Activated CD8-positive, alpha-beta memory T cell treated with anti-CD3 and anti-CD28 coated beads, Interleukin-2, amount 50 U/mL, for 24 hours (primary cell): Measurements from ENCODE around the gene ZFR.
"Not testable (repeated sequence)": the region's sequence is repeated elsewhere in the genome, so short reads cannot be mapped to it uniquely, and the experiment has no call there.

Experiments
- DNase-seq: peaks from one replicate; pipeline ENCODE4 v3.0.0-alpha.2; 2020; ENCODE audit errors: extremely low read depth

The ZFR gene

DNA sequence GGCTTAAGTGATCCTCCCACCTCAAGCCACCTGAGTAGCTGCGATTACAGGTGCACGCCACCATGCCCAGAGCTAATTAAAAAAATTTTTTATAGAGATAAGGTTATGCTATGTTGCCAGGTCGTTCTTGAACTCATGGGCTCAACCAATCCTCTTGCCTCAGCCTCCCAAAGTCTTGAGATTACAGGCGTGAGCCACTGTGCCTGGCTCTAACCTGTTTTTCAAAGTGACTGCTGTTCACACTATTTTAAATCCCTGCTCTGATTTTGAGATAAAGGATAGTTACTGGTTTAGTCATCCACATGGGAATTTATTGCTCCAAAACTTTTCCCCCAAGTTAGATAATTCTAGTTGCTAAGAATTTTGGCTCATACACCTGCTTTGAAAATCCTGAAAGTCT lies 83.6 kb downstream of the ZFR start:
- no peak for DNase-seq

DNA sequence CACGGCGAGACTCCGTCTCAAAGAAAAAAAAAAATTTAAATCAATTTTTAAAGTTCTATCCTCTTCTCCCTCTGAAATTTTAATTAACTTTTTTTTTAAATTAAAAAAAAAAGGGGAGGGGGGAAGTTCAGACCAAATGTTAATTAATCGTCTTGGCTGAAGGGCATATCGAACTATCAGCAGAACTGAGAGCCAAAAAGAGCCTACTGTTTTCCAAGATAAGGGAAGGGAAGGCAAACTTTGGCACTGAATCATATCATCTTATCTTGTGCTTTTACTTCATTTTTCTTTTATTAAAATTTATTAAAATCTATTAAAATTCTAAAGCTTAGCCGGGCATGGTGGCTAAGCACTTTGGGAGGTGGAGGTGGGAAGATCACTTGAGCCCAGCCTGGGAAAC lies 85.9 kb downstream of the ZFR start:
- DNase-seq, result no peak

GRCh38 chr5:32357658-32358057 lies 86.9 kb downstream of the ZFR start:
- no peak for DNase-seq

DNA sequence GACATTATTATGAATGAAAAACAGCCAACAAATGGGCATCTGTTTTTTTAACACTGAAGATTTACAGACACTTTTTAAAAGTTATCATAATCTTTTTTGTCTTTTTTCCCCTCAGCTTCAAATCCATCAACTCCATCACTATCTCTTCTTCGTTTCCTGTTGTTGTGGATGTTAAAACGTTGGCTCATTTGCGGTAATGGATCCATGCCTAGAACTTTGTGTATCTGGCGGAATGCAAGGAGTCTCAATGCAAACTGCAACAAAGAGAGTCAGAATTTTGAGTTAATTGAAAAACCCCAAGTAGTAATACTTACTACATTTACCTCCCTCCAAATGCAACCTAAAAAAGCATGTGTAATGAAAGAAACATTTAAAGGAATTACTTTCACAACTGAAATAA lies 88.9 kb downstream of the ZFR start:
- no peak for DNase-seq

DNA sequence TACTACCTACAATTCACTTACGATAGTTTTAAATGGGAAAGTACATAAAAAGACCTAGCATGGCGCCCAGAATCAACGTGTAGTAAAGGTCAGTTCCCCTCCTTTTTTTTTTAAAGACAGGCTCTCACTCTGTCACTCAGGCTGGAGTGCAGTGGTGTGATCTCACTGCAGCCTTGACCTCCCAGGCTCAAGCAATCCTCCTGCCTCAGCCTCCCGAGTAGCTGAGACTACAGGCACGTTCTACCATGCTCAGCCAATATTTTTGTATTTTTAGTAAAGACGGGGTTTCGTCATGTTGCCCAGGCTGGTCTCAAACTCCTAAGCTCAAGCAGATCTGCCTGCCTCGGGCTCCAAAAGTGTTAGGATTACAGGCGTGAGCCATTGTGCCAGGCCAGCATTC lies 91.1 kb downstream of the ZFR start:
- DNase-seq, result no peak

- no peak for DNase-seq
These were observed 91.9 kb downstream of the ZFR start for GRCh38 chr5:32352685-32353084.

GRCh38 chr5:32346869-32347268 lies 97.7 kb downstream of the ZFR start:
- DNase-seq, result no peak

DNA sequence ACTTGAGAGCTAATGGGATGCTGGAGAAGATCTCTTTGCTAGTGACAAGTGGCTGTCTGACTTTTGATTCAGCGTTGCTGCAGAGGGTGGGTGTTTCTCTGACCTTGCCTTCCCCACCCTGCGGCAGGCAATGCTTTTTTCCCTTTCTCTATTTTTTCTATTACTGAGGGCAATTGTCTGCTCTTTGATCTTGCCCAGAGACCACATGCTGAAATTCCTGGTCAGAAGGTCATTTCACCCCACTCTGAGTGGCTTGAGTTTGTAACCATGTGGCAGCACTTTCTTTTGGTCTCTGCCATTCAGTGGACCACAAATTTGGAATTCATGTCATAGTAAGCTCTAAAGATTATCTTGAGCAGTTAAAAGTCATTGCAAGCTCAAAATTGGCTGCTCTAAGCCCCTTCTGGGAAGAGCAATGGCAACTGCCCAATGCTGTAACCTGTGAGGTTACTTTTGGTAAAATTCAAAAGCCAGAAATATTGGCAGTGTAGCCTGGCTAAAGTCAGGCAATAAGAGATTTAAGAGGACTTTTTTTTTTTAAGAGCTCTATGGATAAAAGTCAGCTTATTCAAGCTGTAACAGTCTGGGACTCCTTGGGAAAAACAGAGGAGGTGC lies 101.4 kb downstream of the ZFR start:
- DNase-seq, result no peak

DNA sequence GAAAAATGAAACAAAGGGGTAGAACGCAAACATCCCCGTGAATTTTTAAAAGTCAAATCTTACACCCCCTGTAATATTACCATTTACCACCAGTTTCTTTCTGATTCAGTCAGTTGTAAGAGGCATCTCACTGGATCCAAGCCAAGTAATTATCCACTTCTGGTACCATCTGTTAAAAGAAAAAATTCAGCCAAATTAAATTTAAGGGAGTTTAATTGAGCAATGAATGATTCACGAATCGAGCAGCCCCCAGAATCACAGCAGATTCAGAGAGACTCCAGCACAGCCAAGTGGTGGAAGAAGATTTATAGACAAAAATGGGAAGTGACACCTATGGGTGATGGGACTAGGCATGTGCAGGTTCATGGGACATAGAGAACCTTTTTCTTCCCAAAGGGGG lies 101.9 kb downstream of the ZFR start:
- no peak for DNase-seq

DNA sequence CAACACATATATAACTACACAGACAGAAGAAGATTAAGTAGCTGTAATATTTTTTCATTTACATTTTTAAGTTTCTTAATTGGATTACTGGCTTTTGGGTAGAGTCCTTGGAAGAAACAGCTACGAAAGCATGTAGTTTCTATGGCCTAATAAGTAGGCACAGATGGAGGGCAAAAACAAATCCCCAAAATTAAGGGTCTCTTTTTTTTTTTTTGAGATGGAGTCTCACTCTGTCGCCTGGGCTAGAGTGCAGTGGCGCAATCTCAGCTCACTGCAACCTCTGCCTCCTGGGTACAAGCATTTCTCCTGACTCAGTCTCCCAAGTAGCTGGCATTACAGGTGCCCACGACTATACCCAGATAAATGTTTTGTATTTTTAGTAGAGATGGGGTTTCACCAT lies 104.7 kb downstream of the ZFR start:
- DNase-seq, result no peak

GRCh38 chr5:32339198-32339597 lies 105.3 kb downstream of the ZFR start:
- DNase-seq, result no peak

DNA sequence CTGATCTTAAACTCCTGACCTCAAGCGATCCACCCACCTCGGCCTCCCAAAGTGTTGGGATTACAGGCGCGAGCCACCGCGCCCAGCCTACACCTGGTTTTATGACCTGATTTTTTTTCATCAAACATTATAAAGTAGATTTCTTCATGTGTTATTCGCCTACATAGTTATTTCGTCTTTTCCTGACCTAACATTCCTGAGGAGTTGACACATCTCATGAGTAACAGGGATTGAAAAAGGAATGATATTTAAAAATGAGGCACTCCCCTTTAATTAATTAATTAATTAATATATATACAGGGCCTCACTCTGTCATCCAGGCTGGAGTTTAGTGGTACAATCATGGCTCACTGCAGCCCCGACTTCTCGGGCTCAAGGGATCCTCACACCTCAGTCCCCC lies 111.6 kb downstream of the ZFR start:
- DNase-seq, result no peak

- DNase-seq, result no peak
These were observed 112.2 kb downstream of the ZFR start for GRCh38 chr5:32332361-32332760.

DNA sequence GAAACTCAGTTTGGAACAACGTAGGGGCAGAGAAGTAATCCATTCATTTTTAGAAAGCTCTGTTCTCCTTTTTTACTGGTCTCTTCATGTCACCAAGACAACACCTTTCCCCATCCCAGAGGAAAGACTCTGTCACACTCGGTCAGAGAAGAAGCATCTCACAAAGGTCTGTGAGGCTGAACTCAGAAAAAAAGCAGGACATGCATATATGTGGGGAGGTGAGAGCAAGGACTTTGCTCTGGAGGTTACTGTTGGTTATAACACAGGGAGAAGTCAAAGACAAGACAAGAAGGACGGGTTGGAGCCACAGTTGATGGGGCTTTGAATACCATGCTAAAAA lies 112.6 kb downstream of the ZFR start:
- no peak for DNase-seq

- no peak for DNase-seq
These were observed 113.2 kb downstream of the ZFR start for GRCh38 chr5:32331217-32331934.

DNA sequence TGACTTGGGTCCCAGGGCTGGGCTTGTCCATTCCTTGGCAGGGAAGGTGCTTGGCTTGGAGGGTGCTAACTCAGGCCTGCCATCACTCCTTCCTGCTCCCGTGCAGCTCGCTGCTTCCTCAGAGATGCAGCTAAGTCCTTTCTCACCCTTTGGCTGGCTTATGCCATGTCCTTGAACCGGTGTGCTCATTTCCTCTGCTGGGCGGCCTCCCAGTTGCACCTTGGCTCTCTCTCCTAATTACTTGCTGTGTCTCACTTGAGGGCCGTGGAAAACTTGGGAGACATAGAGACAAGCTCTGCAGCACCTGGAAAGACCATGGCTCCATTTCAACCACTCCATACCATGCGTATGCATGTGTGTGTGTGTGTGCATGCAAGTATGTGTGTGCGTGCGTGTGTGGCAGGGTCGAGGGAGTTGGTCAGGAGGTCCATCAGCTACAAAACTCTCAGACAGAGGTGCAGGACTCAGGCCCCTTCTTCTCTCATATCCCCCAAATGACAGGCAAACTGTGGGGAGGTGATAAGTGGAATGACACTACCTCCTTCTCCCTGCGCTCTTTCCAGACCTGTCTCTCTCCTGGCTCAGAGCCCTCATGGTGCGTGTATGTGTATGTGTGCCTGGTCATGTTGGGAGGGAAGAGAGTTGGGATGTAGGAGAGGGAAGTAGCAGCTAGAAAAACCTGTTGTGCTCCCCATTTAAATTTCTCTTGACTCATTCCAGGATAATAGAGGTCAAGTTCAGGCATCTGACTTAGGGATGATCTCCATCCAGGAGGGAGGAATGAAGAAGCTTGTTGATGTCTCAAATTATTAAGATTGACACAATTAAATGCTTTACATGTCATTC lies 114.2 kb downstream of the ZFR start:
- DNase-seq, result no peak

- DNase-seq, result peak; percentile 3
These were observed 115.1 kb downstream of the ZFR start for GRCh38 chr5:32329395-32329834.

DNA sequence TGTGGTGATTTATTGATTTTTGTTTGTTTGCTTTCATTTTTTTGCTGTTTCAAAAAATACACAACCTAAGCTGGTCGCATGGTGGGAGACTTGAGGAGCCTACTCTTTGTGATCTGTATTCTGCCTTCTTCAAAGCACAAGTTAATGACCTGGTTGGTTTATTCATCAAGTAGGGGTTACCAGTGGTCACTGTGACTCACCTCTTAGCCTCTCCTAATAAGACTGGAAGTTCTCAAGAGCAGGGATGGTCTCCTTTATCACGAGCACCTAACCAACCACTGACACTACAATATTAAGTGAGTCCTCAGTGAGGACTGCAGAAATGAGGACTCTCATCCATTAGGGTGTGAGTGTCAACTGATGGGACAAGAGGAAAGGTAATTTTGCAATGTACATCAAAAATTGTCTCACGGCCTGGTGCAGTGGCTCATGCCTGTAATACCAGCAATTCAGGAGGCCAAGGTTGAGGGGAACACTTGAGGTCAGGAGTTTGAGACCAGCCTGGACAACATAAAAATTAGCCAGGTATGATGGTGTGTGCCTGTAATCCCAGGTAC lies 118.2 kb downstream of the ZFR start:
- no peak for DNase-seq

- DNase-seq, result no peak
These were observed 118.9 kb downstream of the ZFR start for GRCh38 chr5:32325616-32326015.

DNA sequence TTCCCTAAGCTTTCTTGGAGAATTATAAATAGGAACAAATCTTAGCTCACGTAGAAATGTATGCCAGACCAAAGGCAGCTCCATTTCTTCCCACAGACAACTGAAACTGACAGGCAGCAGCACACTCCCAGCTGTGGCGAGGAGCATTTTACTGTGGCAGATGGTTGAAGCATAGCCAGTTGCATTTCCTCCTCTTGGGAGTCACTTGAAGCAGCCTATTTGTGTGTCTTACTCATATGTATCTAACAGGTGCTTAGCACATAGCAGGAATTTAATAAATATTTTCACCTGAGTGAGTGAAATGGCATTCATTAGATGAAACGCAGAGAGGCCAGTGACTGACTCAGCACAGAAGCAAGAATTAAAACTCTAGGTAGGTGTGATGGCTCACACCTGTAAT lies 119.5 kb downstream of the ZFR start:
- no peak for DNase-seq

GRCh38 chr5:32323741-32324140 lies 120.8 kb downstream of the ZFR start:
- no peak for DNase-seq

DNA sequence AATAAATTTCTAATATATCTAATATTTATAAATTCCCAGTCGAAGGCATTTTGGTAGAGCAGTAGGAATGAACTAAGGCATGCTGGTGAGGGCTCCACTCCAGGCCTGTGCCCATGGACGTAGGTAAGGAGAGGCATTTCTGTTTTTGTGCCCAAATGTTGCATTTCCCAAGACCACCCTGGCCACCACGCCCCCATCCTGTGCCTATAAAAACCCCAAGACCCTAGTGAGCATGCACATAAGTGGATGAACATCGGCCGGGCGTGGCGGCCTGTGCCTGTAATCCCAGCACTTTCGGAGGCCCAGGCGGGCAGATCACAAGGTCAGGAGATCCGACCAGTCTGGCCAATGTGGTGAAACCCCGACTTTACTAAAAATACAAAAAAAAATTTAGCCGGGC lies 121.7 kb downstream of the ZFR start:
- DNase-seq, result no peak

DNA sequence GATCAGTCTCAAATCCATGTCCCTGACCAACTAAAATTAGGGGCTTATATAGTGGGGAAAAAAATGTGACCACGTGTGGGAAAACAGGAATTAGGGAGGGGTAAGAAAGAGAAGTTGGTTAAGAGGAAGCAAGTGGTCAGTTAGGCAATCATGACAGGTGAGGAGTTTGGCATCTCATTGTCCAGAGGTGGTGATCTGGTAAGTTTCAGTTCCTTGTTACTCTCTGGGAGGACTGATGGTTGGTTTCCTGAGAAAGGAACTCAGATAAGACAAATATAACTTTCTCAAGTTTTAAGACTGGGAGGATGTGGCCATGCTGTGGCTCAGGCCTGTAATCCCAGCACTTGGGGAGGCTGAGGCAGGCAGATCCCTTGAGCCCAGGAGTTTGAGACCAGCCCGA lies 122.8 kb downstream of the ZFR start:
- not testable (repeated sequence) for DNase-seq
